Karpas-422 (cell line): ENCODE data around the gene HYCC1. TPM values are rescaled to one million over a fixed set of nuclear protein-coding genes. Genes with fewer than 3 reads are reported as not detected.
"Not testable (repeated sequence)": the region's sequence is repeated elsewhere in the genome, so short reads cannot be mapped to it uniquely, and the experiment has no call there.

Experiments used
- DNase-seq: peaks from one replicate; pipeline ENCODE4 v3.0.0-alpha.2; 2015
- H2AFZ ChIP-seq: fragments of 200-600 bp; sonication (generic); 2 replicates; pipeline ENCODE4 v1.6.1; 2014; ENCODE audit warnings: antibody characterized with exemption, low read length, mixed read lengths
- H3K27ac ChIP-seq: fragments of 200-600 bp; sonication (generic); 2 replicates; pipeline ENCODE4 v1.5.1; 2014; ENCODE audit warnings: mild to moderate bottlenecking, low read length, moderate library complexity
- H3K27me3 ChIP-seq: fragments of 200-600 bp; sonication (generic); 2 replicates; pipeline ENCODE4 v1.6.1; 2014; ENCODE audit warnings: low read length, mixed read lengths
- H3K36me3 ChIP-seq: fragments of 200-600 bp; sonication (generic); 2 replicates; pipeline ENCODE4 v1.6.1; 2014; ENCODE audit warnings: low read length, mixed read lengths; ENCODE audit not compliant: insufficient read depth
- H3K4me1 ChIP-seq: fragments of 200-600 bp; sonication (generic); 2 replicates; pipeline ENCODE4 v1.6.1; 2014; ENCODE audit warnings: mild to moderate bottlenecking, low read length, mixed read lengths
- H3K4me2 ChIP-seq: fragments of 200-600 bp; sonication (generic); 2 replicates; pipeline ENCODE4 v1.6.1; 2014; ENCODE audit warnings: low read length, low read depth, mild to moderate bottlenecking; ENCODE audit not compliant: poor library complexity, severe bottlenecking
- H3K4me3 ChIP-seq: fragments of 200-600 bp; sonication (generic); 2 replicates; pipeline ENCODE4 v1.5.1; 2014; ENCODE audit warnings: mild to moderate bottlenecking, antibody characterized with exemption, low read length, mixed read lengths
- H3K79me2 ChIP-seq: fragments of 200-600 bp; sonication (generic); 2 replicates; pipeline ENCODE4 v1.6.1; 2014; ENCODE audit warnings: mild to moderate bottlenecking, low read length, mixed read lengths
- H3K9ac ChIP-seq: fragments of 200-600 bp; sonication (generic); 2 replicates; pipeline ENCODE4 v1.6.0; 2014; ENCODE audit warnings: low read length
- H3K9me2 ChIP-seq: fragments of 200-600 bp; sonication (generic), shearing (Covaris generic); replicated peaks from 2 replicates; pipeline ENCODE4 v1.6.0; 2014; ENCODE audit warnings: mild to moderate bottlenecking, low read length, moderate library complexity; ENCODE audit not compliant: insufficient read depth
- H3K9me3 ChIP-seq: fragments of 300-700, 200-600 bp; sonication (generic); 2 replicates; pipeline ENCODE4 v1.6.1; 2014; ENCODE audit warnings: low read length, mixed read lengths
- H4K20me1 ChIP-seq: fragments of 200-600 bp; sonication (generic); 2 replicates; pipeline ENCODE4 v1.6.1; 2014; ENCODE audit warnings: mild to moderate bottlenecking, antibody characterized with exemption, low read length, low read depth; ENCODE audit not compliant: insufficient read depth
- total RNA-seq: library from RNA; depleted of rRNA; stranded (reverse); fragments of >200 nt; shearing (Covaris generic); gene quantifications from 2 replicates; pipeline ENCODE4 v1.2.3, GENCODE V29; 2014; ENCODE audit warnings: low replicate concordance

Gene HYCC1
- total RNA-seq, 1 experiment from 2014 or later, result 3.4 TPM

GRCh38 chr7:22989643-22990587 lies 24.0 kb downstream of the HYCC1 start:
- no peaks in the 10 kb centered on the region for H3K27me3 ChIP-seq
- no peaks in the 10 kb centered on the region for H3K9me2 ChIP-seq
- no peaks in the 10 kb centered on the region for H3K9me3 ChIP-seq
- no peak overlapping the region for H2AFZ ChIP-seq
- no peak overlapping the region for H3K4me2 ChIP-seq
- H3K4me3 ChIP-seq, result no peak overlapping the region
- no peaks in the 10 kb centered on the region for H3K36me3 ChIP-seq
- no peaks in the 10 kb centered on the region; the same call in 1 of the 2 replicates for H4K20me1 ChIP-seq
- H3K79me2 ChIP-seq, result no peaks in the 10 kb centered on the region
- no peak overlapping the region for H3K27ac ChIP-seq
- peak; percentile 31 for DNase-seq
- no peak overlapping the region for H3K9ac ChIP-seq
- no peaks in the 10 kb centered on the region for H3K4me1 ChIP-seq

DNA sequence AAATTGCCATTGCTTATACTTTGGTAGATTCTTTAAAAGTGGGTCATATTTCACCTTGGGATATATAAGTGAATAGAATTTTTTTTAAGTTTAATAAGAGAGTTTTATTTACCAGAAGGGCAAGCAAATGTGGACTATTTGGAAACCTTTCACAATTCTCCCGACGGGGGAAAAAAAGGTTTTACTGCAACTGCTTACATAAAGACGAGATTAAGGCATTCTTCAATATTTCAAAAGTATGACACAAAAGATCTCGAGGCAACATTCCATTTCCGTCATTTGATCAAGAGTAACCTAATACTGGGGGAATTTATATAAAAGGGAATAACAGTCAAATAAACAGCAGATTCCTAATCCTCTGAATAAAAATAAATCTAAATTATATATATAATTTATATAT lies 28.5 kb downstream of the HYCC1 start:
- H3K4me1 ChIP-seq, result no peaks in the 10 kb centered on the region
- no peaks in the 10 kb centered on the region for H3K79me2 ChIP-seq
- no peak overlapping the region for H3K4me3 ChIP-seq
- no peaks in the 10 kb centered on the region for H3K27me3 ChIP-seq
- H4K20me1 ChIP-seq, result no peaks in the 10 kb centered on the region
- no peaks in the 10 kb centered on the region for H3K9me3 ChIP-seq
- H3K27ac ChIP-seq, result no peak overlapping the region
- H3K9me2 ChIP-seq, result no peaks in the 10 kb centered on the region
- no peaks in the 10 kb centered on the region for H3K36me3 ChIP-seq
- DNase-seq, result no peak
- H3K4me2 ChIP-seq, result no peak overlapping the region
- no peak overlapping the region for H2AFZ ChIP-seq
- H3K9ac ChIP-seq, result no peak overlapping the region

GRCh38 chr7:22983257-22983855 lies 30.6 kb downstream of the HYCC1 start:
- Histone ChIP-seq H3K36me3 (no peaks in the 10 kb centered on the region), H3K9me3 (no peaks in the 10 kb centered on the region), H3K27me3 (no peaks in the 10 kb centered on the region), H4K20me1 (no peaks in the 10 kb centered on the region), H3K79me2 (no peaks in the 10 kb centered on the region), H3K4me3 (no peak overlapping the region), H3K4me1 (no peaks in the 10 kb centered on the region), H3K9ac (no peak overlapping the region), H3K4me2 (no peak overlapping the region), H2AFZ (no peak overlapping the region), H3K27ac (no peak overlapping the region), H3K9me2 (no peaks in the 10 kb centered on the region)
- peak; percentile 33 for DNase-seq

GRCh38 chr7:22980422-22980821 lies 33.5 kb downstream of the HYCC1 start:
- no peaks in the 10 kb centered on the region for H4K20me1 ChIP-seq
- no peaks in the 10 kb centered on the region for H3K36me3 ChIP-seq
- no peak overlapping the region for H3K9ac ChIP-seq
- no peaks in the 10 kb centered on the region for H3K79me2 ChIP-seq
- no peaks in the 10 kb centered on the region for H3K27me3 ChIP-seq
- DNase-seq, result peak; percentile 16
- H3K9me3 ChIP-seq, result no peaks in the 10 kb centered on the region
- no peaks in the 10 kb centered on the region for H3K4me1 ChIP-seq
- no peaks in the 10 kb centered on the region for H3K9me2 ChIP-seq
- no peak overlapping the region for H3K4me3 ChIP-seq
- H2AFZ ChIP-seq, result no peak overlapping the region
- H3K27ac ChIP-seq, result no peak overlapping the region
- H3K4me2 ChIP-seq, result no peak overlapping the region

- DNase-seq, result no peak
- no peak overlapping the region for H3K27ac ChIP-seq
- H3K36me3 ChIP-seq, result no peaks in the 10 kb centered on the region
- H3K9me3 ChIP-seq, result no peaks in the 10 kb centered on the region
- no peak overlapping the region for H2AFZ ChIP-seq
- no peaks in the 10 kb centered on the region for H3K79me2 ChIP-seq
- H3K9me2 ChIP-seq, result no peaks in the 10 kb centered on the region
- H3K4me3 ChIP-seq, result no peak overlapping the region
- no peak overlapping the region for H3K4me2 ChIP-seq
- H3K9ac ChIP-seq, result no peak overlapping the region
- H3K4me1 ChIP-seq, result no peaks in the 10 kb centered on the region
- no peaks in the 10 kb centered on the region for H4K20me1 ChIP-seq
- no peaks in the 10 kb centered on the region for H3K27me3 ChIP-seq
These were observed 34.1 kb downstream of the HYCC1 start for GRCh38 chr7:22979861-22980260.

DNA sequence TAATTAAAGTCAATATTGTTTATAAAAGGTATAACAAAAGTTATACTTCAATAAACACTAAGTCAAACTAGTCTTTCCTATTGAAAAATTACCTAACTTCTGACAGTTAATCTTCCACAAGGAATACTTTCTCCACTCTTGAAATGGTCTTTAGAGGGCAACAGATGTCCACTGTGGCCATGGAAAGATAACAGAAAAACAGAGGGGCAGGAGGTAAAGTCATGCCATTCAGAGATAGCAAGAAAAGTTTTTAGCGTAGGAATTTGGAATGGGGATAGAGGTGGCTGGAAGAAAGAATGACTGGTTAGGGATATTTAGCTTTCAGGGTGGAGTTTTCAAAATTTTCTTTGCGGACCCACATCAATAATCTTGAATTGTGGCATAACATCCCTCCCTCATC lies 34.7 kb downstream of the HYCC1 start:
- no peak overlapping the region for H3K4me2 ChIP-seq
- DNase-seq, result peak; percentile 14
- H3K79me2 ChIP-seq, result no peaks in the 10 kb centered on the region
- no peak overlapping the region for H2AFZ ChIP-seq
- H3K27ac ChIP-seq, result no peak overlapping the region
- H3K9me3 ChIP-seq, result no peaks in the 10 kb centered on the region
- H3K9me2 ChIP-seq, result no peaks in the 10 kb centered on the region
- H3K4me3 ChIP-seq, result no peak overlapping the region
- no peaks in the 10 kb centered on the region for H4K20me1 ChIP-seq
- no peaks in the 10 kb centered on the region for H3K4me1 ChIP-seq
- no peaks in the 10 kb centered on the region for H3K27me3 ChIP-seq
- no peak overlapping the region for H3K9ac ChIP-seq
- no peaks in the 10 kb centered on the region for H3K36me3 ChIP-seq

DNA sequence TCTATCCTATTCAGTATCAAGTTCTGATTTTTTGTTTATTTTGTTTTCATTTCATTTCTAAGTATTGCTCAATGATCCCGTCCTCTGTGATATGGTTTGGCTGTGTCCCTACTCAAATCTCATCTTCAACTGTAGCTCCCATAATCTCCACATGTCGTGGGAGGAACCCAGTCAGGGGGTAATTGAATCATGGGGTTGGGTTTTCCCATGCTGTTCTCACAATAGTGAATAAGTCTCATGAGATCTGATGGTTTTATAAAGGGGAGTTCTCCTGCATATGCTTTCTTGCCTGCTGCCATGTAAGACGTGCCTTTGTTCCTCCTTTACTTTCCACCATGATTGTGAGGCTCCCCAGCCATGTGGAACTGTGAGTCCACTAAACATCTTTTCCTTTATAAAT lies 39.3 kb downstream of the HYCC1 start:
- H3K9ac ChIP-seq, H3K27ac ChIP-seq, H3K9me3 ChIP-seq, H3K79me2 ChIP-seq, H3K4me1 ChIP-seq, H3K4me2 ChIP-seq, H3K4me3 ChIP-seq, DNase-seq, H2AFZ ChIP-seq, H3K9me2 ChIP-seq, H3K27me3 ChIP-seq, H4K20me1 ChIP-seq, H3K36me3 ChIP-seq: not testable (repeated sequence)

DNA sequence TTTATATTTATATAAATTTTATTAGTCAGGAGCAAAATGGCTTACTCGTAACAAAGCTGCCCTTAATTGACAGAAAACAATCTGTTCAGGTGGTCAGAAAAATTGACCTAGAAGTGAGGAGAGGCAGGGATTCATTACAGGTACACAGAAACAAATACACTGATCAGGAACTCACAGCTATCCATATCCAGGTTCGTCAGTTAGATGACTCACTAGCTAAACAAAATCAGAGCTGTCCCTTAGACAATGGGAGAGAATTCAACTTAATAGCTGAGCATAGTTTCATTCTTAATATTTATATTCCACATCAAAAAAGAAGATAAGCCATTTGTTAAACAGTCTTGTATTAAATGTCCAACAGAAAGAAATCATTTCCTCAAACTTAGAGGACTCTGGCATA lies 41.7 kb downstream of the HYCC1 start:
- Histone ChIP-seq H3K36me3 (no peaks in the 10 kb centered on the region), H3K9me3 (no peaks in the 10 kb centered on the region), H3K79me2 (no peaks in the 10 kb centered on the region), H3K27ac (no peak overlapping the region), H3K9ac (no peak overlapping the region), H3K4me1 (no peaks in the 10 kb centered on the region), H3K27me3 (no peaks in the 10 kb centered on the region), H4K20me1 (no peaks in the 10 kb centered on the region), H2AFZ (no peak overlapping the region), H3K4me2 (no peak overlapping the region), H3K9me2 (no peaks in the 10 kb centered on the region), H3K4me3 (no peak overlapping the region)
- no peak for DNase-seq
